ENCODE measurements around the gene ANKDD1B. TPM values are rescaled to one million over a fixed set of nuclear protein-coding genes. Genes with fewer than 3 reads are reported as not detected.
A peak's percentile ranks its signal among the peaks of the same experiment; 100 is the strongest.

Gene ANKDD1B
- total RNA-seq, 2 donors from 2014 or later: 0.19 TPM; not detected in 1

DNA sequence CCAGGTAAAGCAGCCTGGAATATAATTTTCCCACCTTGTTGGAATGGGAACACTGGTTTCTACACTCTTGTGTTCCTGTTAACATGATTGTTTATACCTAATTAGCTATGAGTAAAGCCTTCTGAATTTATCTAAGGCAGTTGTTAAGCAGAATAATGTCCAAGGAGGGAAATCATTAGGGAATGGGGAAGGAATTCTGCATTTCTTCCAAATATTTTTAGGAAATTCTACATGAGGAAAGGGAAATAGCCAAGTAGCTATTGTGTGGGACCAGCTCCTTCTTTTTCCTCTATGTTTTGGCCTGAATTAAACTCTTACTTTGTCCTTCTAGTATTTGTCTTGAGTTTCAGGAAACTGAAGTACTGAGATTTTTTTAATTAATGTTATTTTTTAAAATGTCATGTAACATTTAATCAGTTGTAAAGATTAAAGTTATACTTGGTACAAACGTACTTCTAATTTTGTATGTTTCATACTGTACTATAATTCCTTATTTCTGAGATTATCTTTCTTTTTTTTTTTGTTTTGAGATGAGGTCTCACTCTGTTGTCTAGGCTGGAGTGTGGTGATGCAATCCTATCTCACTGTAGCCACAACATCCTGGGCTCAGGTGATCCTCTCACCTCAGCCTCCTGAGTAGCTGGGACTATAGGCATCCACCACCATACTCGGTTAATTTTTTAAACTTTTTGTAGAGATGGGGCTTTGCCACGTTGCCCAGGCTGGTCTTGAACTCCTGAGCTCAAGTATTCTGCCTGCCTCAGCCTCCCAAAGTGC, 28.5 kb downstream of the ANKDD1B start:
- DNase-seq (ENCODE audit: low spot score in 2 of 2) (no peak), ATAC-seq (no peak)
- Mint-ChIP-seq H3K36me3 (no peaks in the 10 kb centered on the region), H3K27ac (no peak overlapping the region), H3K9me3 (no peaks in the 10 kb centered on the region)

DNA sequence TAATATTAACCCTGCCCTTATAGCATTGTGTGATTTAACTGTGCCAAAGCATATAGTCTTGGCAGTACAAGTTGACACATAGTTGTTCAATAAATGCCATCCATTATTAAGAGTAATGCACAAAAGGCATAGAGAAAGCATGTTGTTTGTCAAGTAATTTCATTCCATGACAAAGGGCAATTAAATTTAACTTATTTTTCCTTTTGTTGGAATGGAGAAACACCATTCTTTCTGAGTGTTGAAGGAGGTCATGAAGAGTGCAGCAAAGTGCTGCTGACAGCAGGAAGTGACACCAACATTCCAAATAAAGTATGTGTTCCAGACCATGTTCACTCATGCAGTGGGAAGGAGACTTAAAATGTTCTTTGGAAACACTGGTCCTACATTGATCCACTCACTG, 29.1 kb downstream of the ANKDD1B start:
- H3K27ac Mint-ChIP-seq: no peak overlapping the region
- H3K36me3 Mint-ChIP-seq: no peaks in the 10 kb centered on the region
- ATAC-seq (no peak), DNase-seq (ENCODE audit: low spot score in 2 of 2) (no peak)
- no peaks in the 10 kb centered on the region for H3K9me3 Mint-ChIP-seq

DNA sequence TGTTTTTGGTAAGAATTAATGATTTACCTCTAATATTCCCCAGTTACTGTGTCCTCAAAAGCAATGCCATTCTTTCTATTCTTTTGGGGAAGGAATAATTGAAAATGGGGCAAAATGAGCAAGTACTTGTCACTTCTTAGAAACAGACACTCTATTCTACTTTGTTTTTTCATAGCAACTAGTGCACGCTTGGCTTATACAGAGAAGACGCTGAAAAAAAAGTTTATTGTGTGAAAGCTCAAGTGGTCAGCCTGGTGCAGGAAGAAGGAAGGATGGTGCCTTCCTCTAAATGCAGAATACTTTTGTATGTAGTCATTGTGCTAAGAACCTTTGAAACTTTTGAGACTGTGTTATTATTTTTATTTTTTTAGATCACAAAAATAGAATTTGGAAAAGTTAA, 29.6 kb downstream of the ANKDD1B start:
- no peaks in the 10 kb centered on the region for H3K36me3 Mint-ChIP-seq

DNA sequence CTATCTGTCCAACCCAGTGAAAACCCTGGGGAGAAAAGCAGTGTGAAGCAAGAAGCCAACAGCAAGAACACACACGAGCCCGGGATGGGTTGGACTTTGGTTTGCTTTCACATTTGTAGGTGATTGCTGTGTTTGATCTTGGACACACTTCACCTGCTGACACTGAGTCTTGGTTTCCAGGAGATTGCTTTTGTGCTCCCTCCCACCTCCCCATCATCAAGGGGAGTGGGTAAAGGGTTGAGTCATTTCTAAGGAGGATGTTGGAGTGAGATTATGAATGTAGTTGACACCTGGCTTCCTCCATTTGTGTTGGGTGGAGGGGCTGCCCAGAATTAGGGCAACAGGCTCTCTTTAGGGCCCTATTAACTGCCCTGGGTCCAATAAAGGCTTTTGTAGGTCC, 37.5 kb downstream of the ANKDD1B start:
- ATAC-seq (peak; percentile 77 to 100), DNase-seq (ENCODE audit: low spot score in 2 of 2) (peak in 1 of 2 donors; percentile 21)
- no peaks in the 10 kb centered on the region for H3K36me3 Mint-ChIP-seq
- peaks cover 0 to 12% of the 10 kb centered on the region in 2 donors for H3K9me3 Mint-ChIP-seq
- H3K27ac Mint-ChIP-seq: peak overlapping the region in 1 of 2 donors; percentile 82

More for the DNA sequence above, 29.6 kb downstream of the ANKDD1B start:
- Mint-ChIP-seq H3K9me3 (no peaks in the 10 kb centered on the region), H3K27ac (no peak overlapping the region)
- ATAC-seq (no peak), DNase-seq (ENCODE audit: low spot score in 2 of 2) (no peak)

DNA sequence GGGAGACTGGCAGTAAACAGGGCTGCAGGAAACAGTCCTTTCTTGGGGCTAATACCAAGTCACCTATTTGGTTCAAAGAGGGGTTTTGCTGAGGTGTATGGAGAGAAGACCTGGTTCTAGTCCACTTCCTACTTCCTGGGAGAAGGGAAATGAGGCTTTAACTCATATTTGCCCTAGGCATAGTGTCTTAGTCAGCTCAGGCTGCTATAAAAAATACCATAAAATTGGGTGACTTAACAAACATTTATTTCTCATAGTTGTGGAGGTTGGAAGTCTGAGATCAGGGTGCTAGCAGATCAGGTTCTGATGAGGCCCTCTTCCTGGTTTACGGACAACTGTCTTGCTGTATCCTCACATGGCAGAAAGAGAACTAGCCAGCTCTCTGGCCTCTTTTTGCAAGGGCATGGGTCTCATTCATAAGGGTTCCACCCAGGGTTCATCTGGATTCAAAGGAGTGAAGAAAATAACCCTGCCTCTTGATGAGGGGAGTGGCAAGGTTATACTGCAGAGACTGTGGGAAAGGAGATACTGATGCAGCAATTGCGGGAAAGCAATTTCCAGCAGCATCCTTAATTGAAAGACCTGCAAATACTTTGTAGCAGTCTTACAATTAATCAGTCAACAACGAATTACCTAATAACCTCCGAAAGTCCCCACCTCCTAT, 40.5 kb downstream of the ANKDD1B start:
- Mint-ChIP-seq H3K27ac (no peak overlapping the region), H3K36me3 (no peaks in the 10 kb centered on the region), H3K9me3 (peaks cover 0 to 12% of the 10 kb centered on the region in 2 donors)
- DNase-seq (ENCODE audit: low spot score in 2 of 2) (no peak), ATAC-seq (no peak)

DNA sequence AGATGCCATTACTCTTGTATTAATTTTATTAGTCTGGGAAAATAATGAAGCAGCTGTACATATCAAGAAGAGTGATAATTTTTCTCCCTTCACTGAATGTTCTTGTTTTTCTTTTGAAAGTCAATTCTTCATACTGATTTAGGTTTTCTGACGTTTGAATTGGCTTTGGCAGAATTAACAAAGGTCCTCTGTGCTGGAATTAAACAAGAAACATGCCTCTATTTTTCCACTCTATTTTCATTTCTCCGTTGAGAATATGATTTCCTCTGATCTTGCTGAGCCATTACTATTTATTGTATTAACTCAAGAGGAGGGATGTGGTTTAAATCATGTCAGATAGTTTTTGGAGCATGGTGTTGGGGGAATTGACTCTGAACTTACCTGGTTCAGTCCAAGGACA, 42.3 kb downstream of the ANKDD1B start:
- no peaks in the 10 kb centered on the region for H3K36me3 Mint-ChIP-seq
- DNase-seq (ENCODE audit: low spot score in 2 of 2) (no peak), ATAC-seq (no peak)
- peaks cover 0 to 8% of the 10 kb centered on the region in 2 donors for H3K9me3 Mint-ChIP-seq
- no peak overlapping the region for H3K27ac Mint-ChIP-seq

DNA sequence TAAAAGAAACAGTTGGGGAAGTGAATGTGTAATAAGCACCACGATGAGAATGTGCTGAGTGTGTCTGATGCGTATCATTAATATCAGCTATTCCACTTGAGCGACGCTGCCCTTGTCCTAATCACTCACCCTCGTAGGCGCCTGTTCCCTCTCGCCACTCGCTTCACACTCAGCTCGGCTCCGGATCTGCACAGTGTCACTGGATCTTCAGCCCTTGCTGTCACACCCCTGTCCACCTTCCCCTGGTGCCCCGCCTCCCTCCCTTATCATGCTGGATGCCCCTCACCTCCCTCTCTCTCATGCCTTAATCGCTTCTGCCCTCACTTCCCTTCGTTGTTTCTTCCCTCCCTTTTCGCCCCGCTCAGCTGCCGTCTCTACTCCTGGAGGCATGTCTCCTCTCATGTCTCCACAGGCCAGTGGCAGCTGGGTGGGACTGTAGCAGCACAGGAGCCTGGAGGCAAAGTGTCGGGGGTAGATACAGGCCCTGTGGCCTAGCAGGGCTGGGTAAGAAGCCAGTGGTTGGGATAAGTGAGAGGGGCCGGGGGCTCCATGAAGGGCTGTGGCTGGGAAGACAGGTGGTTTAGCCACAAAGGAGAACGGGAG, 43.5 kb downstream of the ANKDD1B start:
- peaks cover 0 to 4% of the 10 kb centered on the region in 2 donors for H3K9me3 Mint-ChIP-seq
- H3K36me3 Mint-ChIP-seq: no peaks in the 10 kb centered on the region
- DNase-seq (ENCODE audit: low spot score in 2 of 2): no peak
- ATAC-seq: no peak
- H3K27ac Mint-ChIP-seq: peak overlapping the region in 1 of 2 donors; percentile 70

DNA sequence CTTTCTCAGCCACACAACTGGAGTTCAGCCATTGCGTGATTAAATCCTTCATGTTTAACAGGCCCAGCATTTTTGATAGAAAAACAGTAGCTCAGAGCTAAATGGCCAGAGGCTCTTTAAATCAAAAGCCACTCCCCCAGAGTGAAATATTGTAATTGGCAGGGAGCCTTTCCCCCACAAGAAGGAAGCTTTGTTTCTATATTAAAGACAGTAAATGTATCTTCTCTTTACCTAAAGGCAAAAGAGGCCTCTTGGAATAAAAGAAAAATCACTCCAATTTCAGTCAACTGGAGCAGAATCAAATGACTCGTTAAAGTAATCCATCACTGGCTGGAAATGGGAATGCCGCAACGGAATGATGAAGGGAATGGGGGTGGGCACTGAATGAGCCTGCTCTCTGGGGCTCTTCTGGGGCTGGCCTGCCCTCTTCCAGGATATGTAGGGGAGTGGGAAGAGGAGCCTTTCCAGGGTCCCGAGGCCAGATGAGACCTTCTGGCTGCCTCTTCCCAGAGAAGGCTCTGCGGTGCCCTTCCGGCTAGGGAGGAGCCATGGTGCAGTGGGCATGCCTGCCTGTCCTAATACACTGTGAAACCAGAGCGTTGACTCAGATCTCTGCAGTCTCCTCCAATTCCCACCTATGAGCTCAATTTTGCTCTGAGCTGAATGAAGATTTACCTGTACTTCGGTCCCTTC, 45.2 kb downstream of the ANKDD1B start:
- no peak overlapping the region for H3K27ac Mint-ChIP-seq
- H3K9me3 Mint-ChIP-seq: no peaks in the 10 kb centered on the region
- H3K36me3 Mint-ChIP-seq: no peaks in the 10 kb centered on the region
- DNase-seq (ENCODE audit: low spot score in 2 of 2) (no peak), ATAC-seq (no peak)

DNA sequence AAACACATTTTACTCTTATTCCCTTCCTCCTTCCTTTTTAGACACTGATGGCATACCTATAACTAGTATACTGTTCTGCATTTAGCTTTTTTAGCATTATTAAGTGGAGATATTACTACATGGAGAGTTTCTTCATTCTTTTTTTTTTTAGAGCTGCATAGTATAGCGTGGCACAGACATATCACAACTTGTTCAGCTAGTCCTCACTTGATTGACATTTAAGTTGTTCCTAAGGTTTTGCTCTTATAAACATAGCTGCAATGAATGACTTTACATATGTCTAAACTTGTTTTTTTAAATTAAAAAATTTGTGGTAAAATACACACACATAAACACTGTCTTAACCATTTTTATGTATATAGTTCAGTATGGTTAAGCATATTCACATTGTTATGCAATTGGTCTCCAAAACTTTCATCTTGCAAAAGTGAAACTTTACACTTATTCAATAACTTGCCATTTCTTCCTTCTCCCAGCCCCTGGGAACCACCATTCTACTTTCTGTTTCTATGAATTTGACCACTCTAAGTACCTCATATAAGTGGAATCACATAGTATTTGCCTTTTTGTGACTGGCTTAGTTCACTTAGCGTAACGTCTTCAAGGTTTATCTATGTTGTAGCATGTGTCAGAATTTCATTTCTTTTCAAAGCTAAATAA, 48.7 kb downstream of the ANKDD1B start:
- peak in 1 of 2 donors; percentile 32 for ATAC-seq
- DNase-seq (ENCODE audit: low spot score in 2 of 2): no peak
- no peaks in the 10 kb centered on the region for H3K9me3 Mint-ChIP-seq
- H3K36me3 Mint-ChIP-seq: no peaks in the 10 kb centered on the region
- H3K27ac Mint-ChIP-seq: no peak overlapping the region

DNA sequence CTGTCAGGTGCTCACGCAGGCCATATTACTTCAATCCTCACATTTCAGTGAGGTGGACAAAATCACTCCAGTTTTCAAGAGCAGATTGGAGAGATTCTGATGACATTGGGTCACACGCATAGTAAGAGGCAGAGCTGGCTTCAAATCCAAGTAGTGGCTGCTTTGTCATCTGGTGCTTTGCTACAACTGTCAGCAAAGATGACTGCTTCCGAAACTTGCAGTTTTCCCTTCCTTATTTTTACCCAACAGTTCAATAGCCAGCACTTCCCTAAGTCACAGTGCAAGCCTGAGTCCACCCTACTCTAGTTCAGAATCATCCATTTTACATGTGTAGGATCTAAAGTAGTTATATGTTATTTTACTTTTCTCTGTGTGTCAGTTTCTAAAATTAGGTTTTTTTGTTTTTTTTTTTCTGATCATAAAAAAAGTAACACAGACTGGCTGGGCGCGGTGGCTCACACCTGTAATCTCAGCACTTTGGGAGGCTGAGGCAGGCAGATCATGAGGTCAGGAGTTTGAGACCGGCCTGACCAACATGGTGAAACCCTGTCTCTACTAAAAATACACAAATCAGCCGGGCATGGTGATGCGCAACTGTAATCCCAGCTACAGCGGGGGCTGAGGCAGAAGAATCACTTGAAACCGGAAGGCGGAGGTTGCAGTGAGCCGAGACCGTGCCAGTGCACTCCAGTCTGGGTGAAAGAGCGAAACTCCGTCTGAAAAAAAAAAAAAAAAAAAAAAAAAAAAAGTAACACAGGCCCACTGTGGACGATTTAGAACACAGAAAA, 49.6 kb downstream of the ANKDD1B start:
- ATAC-seq (no peak), DNase-seq (ENCODE audit: low spot score in 2 of 2) (no peak)
- Mint-ChIP-seq H3K9me3 (no peaks in the 10 kb centered on the region), H3K27ac (no peak overlapping the region), H3K36me3 (no peaks in the 10 kb centered on the region)

DNA sequence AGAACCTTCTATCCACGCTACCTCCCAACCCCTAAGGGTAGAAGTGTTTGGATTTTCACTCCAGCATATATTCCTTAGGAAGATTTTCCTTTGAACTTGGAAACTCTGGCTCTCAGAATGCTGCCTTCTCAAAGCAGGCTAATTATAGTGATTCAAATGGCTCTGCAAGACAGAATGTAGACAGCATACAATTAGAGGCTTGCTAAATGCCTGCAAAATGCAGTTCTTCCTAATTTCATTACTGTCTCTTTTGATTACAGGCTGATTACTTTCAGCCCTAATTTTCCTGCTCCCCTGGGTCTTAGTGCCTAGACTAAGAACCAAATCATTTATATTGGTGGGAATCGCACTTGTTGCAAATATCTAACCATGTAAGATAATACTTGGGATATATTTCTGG, 50.8 kb downstream of the ANKDD1B start:
- no peaks in the 10 kb centered on the region for H3K9me3 Mint-ChIP-seq
- H3K27ac Mint-ChIP-seq: no peak overlapping the region
- no peaks in the 10 kb centered on the region for H3K36me3 Mint-ChIP-seq
- ATAC-seq: no peak
- DNase-seq (ENCODE audit: low spot score in 2 of 2): no peak

DNA sequence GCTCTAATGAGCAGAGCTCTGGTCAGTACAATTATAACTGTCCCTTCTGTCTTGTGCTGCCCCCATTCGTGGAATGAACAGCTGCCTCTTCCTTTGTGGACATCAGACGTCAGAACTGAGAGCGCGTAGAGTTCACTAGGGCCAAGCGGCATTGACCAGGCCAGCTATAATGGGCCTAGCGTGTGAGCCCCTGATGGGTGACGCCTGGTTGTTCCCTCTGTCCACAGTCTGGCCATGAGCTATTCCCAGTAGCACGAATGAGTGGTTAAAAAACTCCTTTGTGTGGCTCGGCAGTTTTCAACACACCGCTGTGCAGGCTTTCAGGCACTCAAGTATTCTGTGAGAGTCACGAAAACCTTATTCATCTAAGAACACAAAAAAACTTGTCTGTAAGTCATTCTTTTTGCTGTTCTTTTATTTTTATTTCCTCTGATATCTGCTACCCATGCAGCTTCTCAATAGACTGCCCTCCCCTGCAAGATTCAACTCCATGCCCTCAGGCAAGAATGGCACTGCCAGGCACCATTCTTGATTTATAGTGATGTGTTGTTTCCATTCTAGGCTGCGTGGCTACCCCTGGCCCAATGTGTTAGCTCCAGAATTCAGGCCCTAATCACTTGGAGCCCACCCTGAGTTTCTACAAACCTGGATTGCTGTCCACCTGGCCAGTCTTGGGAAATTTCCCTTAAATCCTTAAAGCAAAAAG, 52.5 kb downstream of the ANKDD1B start:
- DNase-seq (ENCODE audit: low spot score in 2 of 2) (no peak), ATAC-seq (no peak)
- Mint-ChIP-seq H3K9me3 (no peaks in the 10 kb centered on the region), H3K36me3 (no peaks in the 10 kb centered on the region), H3K27ac (no peak overlapping the region)

DNA sequence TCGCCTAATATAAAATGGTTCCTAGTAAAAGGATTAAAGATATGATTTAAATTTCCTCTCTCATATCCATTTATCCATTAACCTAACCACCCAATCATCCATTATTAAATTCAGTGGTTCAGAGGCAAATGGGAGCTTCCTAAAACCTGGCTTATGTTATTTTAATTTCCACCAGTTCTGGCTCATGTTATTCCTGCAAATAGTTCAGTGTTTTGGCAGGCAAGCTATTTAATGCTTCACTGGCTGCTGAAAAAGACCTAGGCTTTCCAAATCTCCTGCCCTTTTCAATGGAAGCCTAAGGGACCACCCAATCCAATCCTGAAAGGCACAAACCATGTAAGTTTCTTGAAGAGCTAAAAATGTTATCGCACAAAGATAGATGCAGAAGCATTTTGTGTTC, 53.7 kb downstream of the ANKDD1B start:
- ATAC-seq (no peak), DNase-seq (ENCODE audit: low spot score in 2 of 2) (no peak)
- H3K9me3 Mint-ChIP-seq: no peaks in the 10 kb centered on the region
- H3K27ac Mint-ChIP-seq: no peak overlapping the region
- no peaks in the 10 kb centered on the region for H3K36me3 Mint-ChIP-seq

DNA sequence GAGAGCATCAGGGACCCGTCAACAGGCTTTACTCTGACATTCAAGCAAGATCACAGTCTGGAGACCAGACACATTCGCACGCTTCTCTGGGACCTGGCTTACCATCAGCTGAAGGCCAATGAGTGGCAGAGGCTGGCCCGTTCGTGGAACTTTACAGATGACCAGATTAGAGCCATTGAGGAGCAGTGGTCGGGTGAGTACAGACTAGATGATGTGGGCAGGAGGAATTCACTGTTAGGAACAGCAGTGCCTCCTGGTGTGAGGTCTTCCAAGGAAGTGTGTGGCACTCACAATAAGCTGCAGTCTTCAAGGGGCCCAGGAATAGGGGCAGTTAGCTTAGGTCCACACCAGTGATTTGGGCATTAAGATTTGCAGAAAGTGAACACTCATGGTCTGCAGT, 55.5 kb downstream of the ANKDD1B start:
- DNase-seq (ENCODE audit: low spot score in 2 of 2): no peak
- no peak for ATAC-seq
- H3K36me3 Mint-ChIP-seq: peaks cover 0 to 6% of the 10 kb centered on the region in 2 donors
- H3K27ac Mint-ChIP-seq: no peak overlapping the region
- H3K9me3 Mint-ChIP-seq: no peaks in the 10 kb centered on the region

DNA sequence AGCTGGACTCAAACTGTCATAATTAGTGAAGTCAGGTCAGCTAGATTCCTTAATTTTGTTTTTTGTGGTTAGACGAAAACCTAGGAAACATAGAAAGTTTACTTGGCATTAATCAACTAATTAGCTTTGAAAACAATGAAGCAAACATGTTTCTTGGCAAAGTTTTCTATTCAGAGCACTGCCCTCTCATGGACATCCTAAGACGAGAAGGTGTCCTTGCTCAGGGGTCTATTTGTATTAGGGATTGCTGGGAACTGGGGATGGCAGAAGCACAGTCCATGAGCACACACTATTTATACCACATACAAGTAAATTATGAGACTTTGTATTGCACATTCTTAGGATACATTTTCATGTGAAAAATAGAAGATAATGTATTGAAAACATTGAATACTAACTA, 56.3 kb downstream of the ANKDD1B start:
- H3K36me3 Mint-ChIP-seq: peaks cover 0 to 6% of the 10 kb centered on the region in 2 donors
- no peak for DNase-seq (ENCODE audit: low spot score in 2 of 2)
- no peaks in the 10 kb centered on the region for H3K9me3 Mint-ChIP-seq
- no peak for ATAC-seq
- H3K27ac Mint-ChIP-seq: no peak overlapping the region

Measured in activated naive CD4-positive, alpha-beta T cell treated with anti-CD3 and anti-CD28 coated beads, Interleukin-2, amount 50 U/mL, for 72 hours (primary cell).